ENCODE measurements around the gene TAS1R1.

DNA sequence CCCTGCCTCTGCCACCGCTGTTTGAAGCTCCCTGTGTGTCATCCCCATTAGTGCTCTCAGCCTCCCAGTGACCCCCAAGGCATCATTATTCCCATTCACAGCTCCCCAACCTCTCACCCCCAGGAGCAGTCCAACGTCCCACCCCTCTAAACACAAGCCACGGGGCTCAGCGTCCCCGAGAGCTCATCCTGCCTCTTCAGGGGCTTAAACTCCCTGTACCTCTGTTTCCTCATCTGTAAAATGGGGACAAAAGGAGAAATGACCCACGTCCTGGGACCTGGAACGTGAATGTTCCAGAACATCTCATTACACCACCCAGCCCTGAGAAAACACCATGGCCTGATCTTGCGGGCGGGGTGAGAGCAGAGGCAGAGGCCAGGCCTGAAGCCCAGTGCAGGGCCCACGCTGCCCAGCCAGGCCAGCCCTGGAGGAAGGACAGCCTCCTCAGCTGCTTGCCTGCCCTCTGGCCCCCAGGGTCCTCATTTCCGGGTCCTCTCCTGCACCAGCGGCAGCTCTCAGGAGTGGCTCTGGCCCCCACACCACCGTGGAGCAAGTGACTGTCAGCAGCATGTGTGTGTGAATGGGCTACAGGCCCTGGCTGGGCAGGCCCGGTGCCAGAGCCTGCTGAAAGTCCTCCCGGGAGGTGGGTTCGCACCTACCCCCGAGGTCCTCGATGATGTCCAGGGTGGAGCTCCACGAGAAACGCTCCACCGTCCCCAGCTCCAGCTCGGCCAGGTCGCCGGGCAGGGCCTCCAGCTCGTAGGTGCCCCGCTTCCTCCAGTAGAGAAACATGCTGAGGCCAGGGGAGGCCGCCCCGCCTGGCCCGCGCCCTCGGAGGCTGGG lies 49.5 kb upstream of the TAS1R1 start:
- TF ChIP-seq, protein P1, sequence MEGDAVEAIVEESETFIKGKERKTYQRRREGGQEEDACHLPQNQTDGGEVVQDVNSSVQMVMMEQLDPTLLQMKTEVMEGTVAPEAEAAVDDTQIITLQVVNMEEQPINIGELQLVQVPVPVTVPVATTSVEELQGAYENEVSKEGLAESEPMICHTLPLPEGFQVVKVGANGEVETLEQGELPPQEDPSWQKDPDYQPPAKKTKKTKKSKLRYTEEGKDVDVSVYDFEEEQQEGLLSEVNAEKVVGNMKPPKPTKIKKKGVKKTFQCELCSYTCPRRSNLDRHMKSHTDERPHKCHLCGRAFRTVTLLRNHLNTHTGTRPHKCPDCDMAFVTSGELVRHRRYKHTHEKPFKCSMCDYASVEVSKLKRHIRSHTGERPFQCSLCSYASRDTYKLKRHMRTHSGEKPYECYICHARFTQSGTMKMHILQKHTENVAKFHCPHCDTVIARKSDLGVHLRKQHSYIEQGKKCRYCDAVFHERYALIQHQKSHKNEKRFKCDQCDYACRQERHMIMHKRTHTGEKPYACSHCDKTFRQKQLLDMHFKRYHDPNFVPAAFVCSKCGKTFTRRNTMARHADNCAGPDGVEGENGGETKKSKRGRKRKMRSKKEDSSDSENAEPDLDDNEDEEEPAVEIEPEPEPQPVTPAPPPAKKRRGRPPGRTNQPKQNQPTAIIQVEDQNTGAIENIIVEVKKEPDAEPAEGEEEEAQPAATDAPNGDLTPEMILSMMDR (IDR thresholded peaks at IDR 0.05 in 2 of 3, conservative IDR thresholded peaks at IDR 0.05 in 1 of 3; ENCODE audit: control insufficient read depth in 2 of 3, extremely low read depth in 1 of 3, insufficient read depth in 1 of 3, low read depth in 3 of 3, low read length in 3 of 3): no peak
- TF ChIP-seq NBN (IDR thresholded peaks at IDR 0.05): no peak
- TF ChIP-seq HCFC1 (IDR thresholded peaks at IDR 0.05; ENCODE audit: low read length): no peak
- TF ChIP-seq RB1 (IDR thresholded peaks at IDR 0.05; ENCODE audit: borderline replicate concordance): no peak
- no peak for TF ChIP-seq ZNF274 (IDR thresholded peaks at IDR 0.05; ENCODE audit: insufficient read depth, insufficient read length)
- no peak for TF ChIP-seq RAD21 (IDR thresholded peaks at IDR 0.05; ENCODE audit: insufficient read depth, low read depth, low read length)
- TF ChIP-seq, protein P2, sequence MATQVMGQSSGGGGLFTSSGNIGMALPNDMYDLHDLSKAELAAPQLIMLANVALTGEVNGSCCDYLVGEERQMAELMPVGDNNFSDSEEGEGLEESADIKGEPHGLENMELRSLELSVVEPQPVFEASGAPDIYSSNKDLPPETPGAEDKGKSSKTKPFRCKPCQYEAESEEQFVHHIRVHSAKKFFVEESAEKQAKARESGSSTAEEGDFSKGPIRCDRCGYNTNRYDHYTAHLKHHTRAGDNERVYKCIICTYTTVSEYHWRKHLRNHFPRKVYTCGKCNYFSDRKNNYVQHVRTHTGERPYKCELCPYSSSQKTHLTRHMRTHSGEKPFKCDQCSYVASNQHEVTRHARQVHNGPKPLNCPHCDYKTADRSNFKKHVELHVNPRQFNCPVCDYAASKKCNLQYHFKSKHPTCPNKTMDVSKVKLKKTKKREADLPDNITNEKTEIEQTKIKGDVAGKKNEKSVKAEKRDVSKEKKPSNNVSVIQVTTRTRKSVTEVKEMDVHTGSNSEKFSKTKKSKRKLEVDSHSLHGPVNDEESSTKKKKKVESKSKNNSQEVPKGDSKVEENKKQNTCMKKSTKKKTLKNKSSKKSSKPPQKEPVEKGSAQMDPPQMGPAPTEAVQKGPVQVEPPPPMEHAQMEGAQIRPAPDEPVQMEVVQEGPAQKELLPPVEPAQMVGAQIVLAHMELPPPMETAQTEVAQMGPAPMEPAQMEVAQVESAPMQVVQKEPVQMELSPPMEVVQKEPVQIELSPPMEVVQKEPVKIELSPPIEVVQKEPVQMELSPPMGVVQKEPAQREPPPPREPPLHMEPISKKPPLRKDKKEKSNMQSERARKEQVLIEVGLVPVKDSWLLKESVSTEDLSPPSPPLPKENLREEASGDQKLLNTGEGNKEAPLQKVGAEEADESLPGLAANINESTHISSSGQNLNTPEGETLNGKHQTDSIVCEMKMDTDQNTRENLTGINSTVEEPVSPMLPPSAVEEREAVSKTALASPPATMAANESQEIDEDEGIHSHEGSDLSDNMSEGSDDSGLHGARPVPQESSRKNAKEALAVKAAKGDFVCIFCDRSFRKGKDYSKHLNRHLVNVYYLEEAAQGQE (IDR thresholded peaks at IDR 0.05; ENCODE audit: low read depth, low read length): no peak
- TF ChIP-seq RFX5 (IDR thresholded peaks at IDR 0.05; ENCODE audit: low read depth, low read length): no peak
- TF ChIP-seq, protein P3, sequence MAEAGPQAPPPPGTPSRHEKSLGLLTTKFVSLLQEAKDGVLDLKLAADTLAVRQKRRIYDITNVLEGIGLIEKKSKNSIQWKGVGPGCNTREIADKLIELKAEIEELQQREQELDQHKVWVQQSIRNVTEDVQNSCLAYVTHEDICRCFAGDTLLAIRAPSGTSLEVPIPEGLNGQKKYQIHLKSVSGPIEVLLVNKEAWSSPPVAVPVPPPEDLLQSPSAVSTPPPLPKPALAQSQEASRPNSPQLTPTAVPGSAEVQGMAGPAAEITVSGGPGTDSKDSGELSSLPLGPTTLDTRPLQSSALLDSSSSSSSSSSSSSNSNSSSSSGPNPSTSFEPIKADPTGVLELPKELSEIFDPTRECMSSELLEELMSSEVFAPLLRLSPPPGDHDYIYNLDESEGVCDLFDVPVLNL (IDR thresholded peaks at IDR 0.05; ENCODE audit: low read depth, low read length): no peak
- no peak for TF ChIP-seq SPI1 (IDR thresholded peaks at IDR 0.05; ENCODE audit: borderline replicate concordance, insufficient read depth, low read depth, low read length)

Measured in GM12878 (cell line).